HEK293T (cell line): ENCODE results near the gene KLK5.

Experiments used
- ARNT ChIP-seq: fragments of 450-650 bp; IDR thresholded peaks from 2 replicates; pipeline ENCODE4 v1.6.1; 2017; ENCODE audit warnings: mild to moderate bottlenecking
- BHLHE40 ChIP-seq: fragments of 450-650 bp; IDR thresholded peaks from 2 replicates; pipeline ENCODE4 v1.6.1; 2016; ENCODE audit warnings: mild to moderate bottlenecking, moderate library complexity, borderline replicate concordance
- CTBP1 ChIP-seq: fragments of 450-650 bp; IDR thresholded peaks from 2 replicates; pipeline ENCODE4 v1.6.1; 2016; ENCODE audit warnings: borderline replicate concordance
- ELF4 ChIP-seq: fragments of 450-650 bp; IDR thresholded peaks from 2 replicates; pipeline ENCODE4 v1.6.1; 2017; ENCODE audit warnings: antibody characterized with exemption
- FOXA1 ChIP-seq: fragments of 450-650 bp; IDR thresholded peaks from 2 replicates; pipeline ENCODE4 v1.6.1; 2016; ENCODE audit warnings: mild to moderate bottlenecking
- FOXM1 ChIP-seq: fragments of 450-650 bp; IDR thresholded peaks from 2 replicates; pipeline ENCODE4 v1.6.1; 2017; ENCODE audit warnings: mild to moderate bottlenecking, borderline replicate concordance
- HDGF ChIP-seq: fragments of 450-650 bp; IDR thresholded peaks from 2 replicates; pipeline ENCODE4 v1.6.1; 2017; ENCODE audit warnings: antibody characterized with exemption, borderline replicate concordance
- LEF1 ChIP-seq: fragments of 450-650 bp; IDR thresholded peaks from 2 replicates; pipeline ENCODE4 v1.6.1; 2017; ENCODE audit warnings: mild to moderate bottlenecking, borderline replicate concordance
- NFRKB ChIP-seq: fragments of 450-650 bp; IDR thresholded peaks from 2 replicates; pipeline ENCODE4 v1.6.1; 2016; ENCODE audit warnings: mild to moderate bottlenecking, moderate library complexity
- PKNOX1 ChIP-seq: fragments of 450-650 bp; IDR thresholded peaks from 2 replicates; pipeline ENCODE4 v1.6.1; 2016
- SP1 ChIP-seq: fragments of 450-650 bp; IDR thresholded peaks from 2 replicates; pipeline ENCODE4 v1.6.1; 2017
- TARDBP ChIP-seq: fragments of 450-650 bp; IDR thresholded peaks from 2 replicates; pipeline ENCODE4 v1.6.1; 2016
- ZNF384 ChIP-seq: fragments of 450-650 bp; IDR thresholded peaks from 2 replicates; pipeline ENCODE4 v1.6.1; 2016

DNA sequence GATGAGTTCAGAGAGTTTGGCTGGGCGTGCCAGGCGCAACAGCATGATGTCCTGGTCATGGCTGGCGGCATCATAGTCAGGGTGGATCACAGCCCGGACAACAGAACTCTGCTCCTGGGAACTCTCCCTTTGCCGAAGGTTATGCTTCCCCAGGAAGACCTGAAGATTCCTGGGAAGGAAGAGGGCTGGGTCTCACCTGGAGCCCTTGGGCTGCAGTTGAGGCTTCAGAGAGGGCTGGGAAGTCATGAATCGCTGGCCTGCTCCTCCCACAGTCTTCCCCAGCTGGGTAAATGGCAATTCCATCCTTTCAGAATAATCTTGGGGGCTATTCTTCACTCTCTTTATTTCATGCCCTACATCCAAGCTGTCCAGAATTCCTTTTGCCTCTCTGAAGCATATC lies 10.5 kb upstream of the KLK5 start:
- TF ChIP-seq HDGF (no peak), ELF4 (no peak), ARNT (no peak), TARDBP (no peak), BHLHE40 (no peak), FOXM1 (no peak), CTBP1 (no peak), SP1 (no peak), NFRKB (no peak), LEF1 (no peak), ZNF384 (no peak), FOXA1 (no peak), PKNOX1 (no peak)
